Astrocyte of the cerebellum (primary cell): Measurements from ENCODE around the gene GINS2.

Experiments used
- DNase-seq: peaks from one replicate; pipeline ENCODE4 v3.0.0-alpha.2; 2011; ENCODE audit warnings: low read depth
- H3K4me3 ChIP-seq: 2 replicates; pipeline ENCODE4 v1.5.1; 2011; ENCODE audit warnings: mild to moderate bottlenecking, low read depth, low read length, moderate library complexity
- in situ Hi-C: cut with HindIII; loops from 2 replicates; pipeline ENCODE4 v1.10.0; 2017; ENCODE audit warnings: low sequenced_read_pairs
- TF ChIP-seq, protein P1 (sequence below): IDR thresholded peaks from 2 replicates; pipeline ENCODE4 v1.5.1; 2012; ENCODE audit warnings: low read length, low read depth, moderate library complexity, mild to moderate bottlenecking; ENCODE audit errors: missing control alignments

GINS2 gene

DNA sequence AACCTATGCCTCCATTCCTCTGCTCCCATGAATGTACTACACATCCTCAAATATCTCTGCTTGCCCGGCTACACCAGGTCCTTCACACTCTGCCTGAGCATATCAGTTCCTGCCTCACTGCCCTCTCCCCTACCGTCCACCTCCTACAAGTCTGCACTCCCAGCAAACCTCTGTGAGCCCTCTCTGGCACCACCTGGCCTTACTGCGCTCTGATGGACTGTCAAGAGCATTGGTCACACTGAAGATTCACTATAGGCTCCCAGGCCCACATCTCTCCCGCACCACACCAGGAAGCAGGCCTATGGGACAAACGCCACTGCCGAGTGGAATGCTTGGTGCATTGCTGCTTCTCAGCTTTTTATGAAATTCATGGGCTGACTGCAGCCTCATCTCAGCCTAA lies 8.9 kb downstream of the GINS2 start:
- H3K4me3 ChIP-seq, result no peak overlapping the region
- TF ChIP-seq, protein P1, sequence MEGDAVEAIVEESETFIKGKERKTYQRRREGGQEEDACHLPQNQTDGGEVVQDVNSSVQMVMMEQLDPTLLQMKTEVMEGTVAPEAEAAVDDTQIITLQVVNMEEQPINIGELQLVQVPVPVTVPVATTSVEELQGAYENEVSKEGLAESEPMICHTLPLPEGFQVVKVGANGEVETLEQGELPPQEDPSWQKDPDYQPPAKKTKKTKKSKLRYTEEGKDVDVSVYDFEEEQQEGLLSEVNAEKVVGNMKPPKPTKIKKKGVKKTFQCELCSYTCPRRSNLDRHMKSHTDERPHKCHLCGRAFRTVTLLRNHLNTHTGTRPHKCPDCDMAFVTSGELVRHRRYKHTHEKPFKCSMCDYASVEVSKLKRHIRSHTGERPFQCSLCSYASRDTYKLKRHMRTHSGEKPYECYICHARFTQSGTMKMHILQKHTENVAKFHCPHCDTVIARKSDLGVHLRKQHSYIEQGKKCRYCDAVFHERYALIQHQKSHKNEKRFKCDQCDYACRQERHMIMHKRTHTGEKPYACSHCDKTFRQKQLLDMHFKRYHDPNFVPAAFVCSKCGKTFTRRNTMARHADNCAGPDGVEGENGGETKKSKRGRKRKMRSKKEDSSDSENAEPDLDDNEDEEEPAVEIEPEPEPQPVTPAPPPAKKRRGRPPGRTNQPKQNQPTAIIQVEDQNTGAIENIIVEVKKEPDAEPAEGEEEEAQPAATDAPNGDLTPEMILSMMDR, result no peak
- no peak for DNase-seq
- in situ Hi-C loops, result no loop called here

DNA sequence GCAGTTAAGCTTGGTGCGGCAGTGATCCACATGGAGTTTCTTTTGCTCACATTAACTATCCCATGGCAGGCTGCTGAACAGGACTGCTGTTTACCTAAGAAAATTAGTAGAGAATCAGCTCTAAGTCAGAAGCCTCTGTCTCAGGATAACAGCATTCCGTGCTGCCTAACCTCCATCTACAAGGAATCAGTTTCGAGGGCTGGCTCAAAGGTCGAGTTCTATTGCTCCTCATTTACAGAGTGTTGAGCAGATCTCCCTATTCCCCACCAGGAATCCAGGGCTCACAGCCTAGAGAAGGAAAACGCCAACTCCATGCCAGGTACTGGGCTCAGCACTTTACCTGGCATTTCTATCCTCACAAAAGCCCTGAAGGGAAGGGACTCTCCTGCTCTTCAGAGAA lies 9.9 kb downstream of the GINS2 start:
- TF ChIP-seq, protein P1, result no peak
- no peak overlapping the region for H3K4me3 ChIP-seq
- no peak for DNase-seq
- in situ Hi-C loops, result no loop called here

DNA sequence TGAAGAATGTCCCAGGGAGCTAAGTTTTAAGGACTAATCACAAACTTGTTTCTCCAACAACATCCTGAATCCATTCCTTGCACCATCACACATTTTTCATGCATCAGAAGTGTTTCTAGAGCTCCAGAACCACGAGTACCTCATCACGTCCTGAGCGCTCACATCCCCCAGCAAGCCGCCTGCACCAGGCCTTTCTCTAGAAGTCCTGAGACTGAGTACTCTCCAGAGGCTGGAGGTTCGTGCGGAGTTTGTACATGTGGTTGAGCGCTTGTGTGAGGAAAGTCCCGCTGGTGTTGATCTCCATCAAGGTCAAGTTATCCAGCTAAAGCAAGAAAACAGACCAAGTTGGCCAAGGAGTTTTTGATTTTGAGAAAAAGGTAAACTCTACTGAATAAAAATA lies 10.7 kb downstream of the GINS2 start:
- DNase-seq, result no peak
- no peak overlapping the region for H3K4me3 ChIP-seq
- in situ Hi-C loops, result no loop called here
- TF ChIP-seq, protein P1, result no peak

DNA sequence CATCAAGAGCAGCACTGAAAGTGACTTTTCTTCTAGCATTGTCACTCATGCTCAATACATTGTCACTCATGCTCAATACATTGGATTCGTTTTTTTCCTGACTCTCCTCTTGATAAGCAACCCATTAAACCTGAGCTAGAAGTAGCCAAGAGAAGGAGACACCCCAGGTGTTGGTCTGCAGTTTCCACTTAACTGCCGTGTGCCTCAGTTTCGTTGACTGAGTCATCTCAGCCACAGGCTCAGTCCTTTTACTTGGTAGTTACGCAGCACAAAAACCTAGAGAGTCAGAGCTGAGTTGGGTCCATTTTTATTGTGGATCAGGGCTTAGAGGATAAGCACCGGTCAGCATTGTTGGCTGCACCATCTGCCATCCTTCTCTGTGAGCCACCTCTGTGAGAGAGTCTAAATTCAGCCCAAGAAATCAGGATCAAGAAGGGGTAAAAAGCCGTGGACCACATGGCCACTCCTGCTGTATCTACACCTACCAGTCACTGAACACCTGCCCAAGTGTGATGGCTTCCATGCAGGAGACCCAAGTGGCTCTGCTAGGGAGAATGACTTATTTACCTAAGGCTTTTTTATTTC lies 11.3 kb downstream of the GINS2 start:
- in situ Hi-C loops, result no loop called here
- TF ChIP-seq, protein P1, result no peak

DNA sequence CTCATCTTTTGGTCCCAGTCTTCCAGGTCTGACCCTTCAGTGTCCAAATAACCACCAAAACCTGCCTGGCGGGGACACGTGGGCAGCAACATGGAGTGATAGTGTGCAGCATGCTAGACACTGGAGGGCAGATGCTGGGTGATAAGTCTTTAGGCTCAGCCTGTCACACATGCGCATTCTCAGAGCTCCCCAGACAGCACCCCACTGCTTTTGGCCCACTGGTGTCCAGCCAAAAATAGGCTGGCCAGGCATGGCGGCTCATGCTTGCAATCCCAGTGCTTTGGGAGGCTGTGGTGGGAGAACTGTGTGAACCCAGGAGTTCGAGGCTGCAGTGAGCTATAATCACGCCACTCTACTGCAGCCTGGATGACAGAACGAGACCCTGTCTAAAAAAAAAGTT lies 12.3 kb downstream of the GINS2 start:
- in situ Hi-C loops, result no loop called here
- no peak for DNase-seq
- no peak overlapping the region for H3K4me3 ChIP-seq
- TF ChIP-seq, protein P1, result no peak

More for the DNA sequence above, 11.3 kb downstream of the GINS2 start:
- H3K4me3 ChIP-seq, result no peak overlapping the region
- DNase-seq, result no peak

DNA sequence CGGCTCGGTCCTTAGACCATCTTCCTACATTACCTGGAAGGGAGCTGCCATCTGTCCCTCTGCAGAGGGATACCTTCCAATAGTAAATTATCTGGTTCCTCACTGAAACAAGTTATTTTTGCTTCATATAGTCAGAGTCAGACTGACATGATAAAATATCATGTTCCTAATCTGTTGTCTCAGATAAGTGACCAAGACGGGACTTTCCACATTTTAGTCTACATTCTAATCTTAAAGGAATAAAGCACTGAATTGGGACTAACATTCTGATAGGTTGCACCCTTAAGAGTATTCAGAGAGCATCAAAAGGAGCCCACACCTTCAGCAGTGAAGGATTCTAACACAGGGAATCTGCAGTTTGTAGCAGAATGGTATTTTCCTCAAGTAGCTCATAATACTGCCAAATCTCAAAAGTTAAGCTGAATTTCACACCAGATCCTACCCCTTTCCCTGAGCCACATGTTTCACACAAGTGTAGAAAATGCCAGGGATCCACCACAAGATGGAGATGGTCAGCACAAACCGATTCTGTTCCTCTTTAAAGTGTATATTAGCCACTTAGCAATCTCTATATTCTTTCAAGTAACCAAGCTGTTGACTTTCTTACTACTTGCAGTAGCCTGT lies 13.4 kb downstream of the GINS2 start:
- in situ Hi-C loops, result no loop called here
- no peak overlapping the region for H3K4me3 ChIP-seq
- peak; percentile 23 for DNase-seq
- TF ChIP-seq, protein P1, result peak; percentile 68
